Skeletal muscle satellite cell (primary cell): ENCODE results near the gene ALG5. TPM values are rescaled to one million over a fixed set of nuclear protein-coding genes. Genes with fewer than 3 reads are reported as not detected.

Source experiments
- H3K27me3 ChIP-seq: 2 replicates; pipeline ENCODE4 v1.7.0; 2013; ENCODE audit warnings: low read length; ENCODE audit not compliant: control insufficient read depth, insufficient read depth
- H3K36me3 ChIP-seq: 2 replicates; pipeline ENCODE4 v1.7.0; 2013; ENCODE audit warnings: mild to moderate bottlenecking, control low read depth, low read length; ENCODE audit not compliant: insufficient read depth
- H3K4me1 ChIP-seq: 2 replicates; pipeline ENCODE4 v1.7.0; 2013; ENCODE audit warnings: low read length; ENCODE audit not compliant: control insufficient read depth, insufficient read depth
- H3K4me2 ChIP-seq: 2 replicates; pipeline ENCODE4 v1.7.0; 2013; ENCODE audit warnings: mild to moderate bottlenecking, low read length
- H3K4me3 ChIP-seq: 2 replicates; pipeline ENCODE4 v1.7.0; 2013; ENCODE audit warnings: low read length
- H3K9ac ChIP-seq: 2 replicates; pipeline ENCODE4 v1.7.0; 2013; ENCODE audit warnings: mild to moderate bottlenecking, low read depth, low read length, moderate library complexity
- H3K9me3 ChIP-seq: replicated peaks from 2 replicates; pipeline ENCODE4 v1.7.0; 2013; ENCODE audit warnings: mild to moderate bottlenecking, control low read depth, low read length
- total RNA-seq: library from RNA; depleted of rRNA; stranded (reverse); fragments of >200 nt; gene quantifications from 2 replicates; pipeline ENCODE4 v1.2.3, GENCODE V29; 2012; rRNA removed

Gene ALG5
- total RNA-seq = 42.1 and 49.6 TPM in 2 replicates

GRCh38 chr13:36999054-36999714, at the start of gene ALG5:
Gene ALG5, minus strand, starts transcription at chr13:36999340. Its CDS starts 40 bp downstream, at chr13:36999300.
- no peaks in the 10 kb centered on the region for H3K9me3 ChIP-seq
- H3K4me1 ChIP-seq = peaks cover 25% of the 10 kb centered on the region
- H3K4me3 ChIP-seq = peak within 1 kb of the TSS; percentile 83
- peak within 1 kb of the TSS; percentile 95 for H3K9ac ChIP-seq
- H3K4me2 ChIP-seq = peak within 1 kb of the TSS; percentile 95
- H3K36me3 ChIP-seq = peaks cover 24% of the 10 kb centered on the region
- H3K27me3 ChIP-seq = no peaks in the 10 kb centered on the region

DNA sequence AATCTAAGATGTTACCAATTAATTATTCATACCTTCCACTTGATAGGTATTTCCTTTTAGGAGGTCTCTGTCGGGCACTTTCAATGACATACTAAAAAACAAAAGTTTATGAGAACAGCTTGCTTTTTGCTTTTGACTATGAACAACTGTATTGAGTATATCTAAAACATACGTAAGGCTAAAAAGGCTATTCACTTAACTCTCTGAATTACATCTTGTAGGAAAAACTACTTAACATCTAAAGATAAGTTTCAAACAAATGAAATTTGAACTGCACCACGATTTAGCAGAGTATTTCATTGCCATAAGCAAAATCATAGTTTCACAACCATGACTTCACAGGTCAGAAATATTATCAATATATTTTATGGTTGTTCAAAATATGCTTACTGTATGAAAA, 48.7 kb upstream of the ALG5 start:
- Histone ChIP-seq H3K9ac (no peak overlapping the region), H3K4me1 (no peaks in the 10 kb centered on the region), H3K4me3 (no peak overlapping the region), H3K9me3 (no peaks in the 10 kb centered on the region), H3K27me3 (no peaks in the 10 kb centered on the region), H3K36me3 (peaks cover 23% of the 10 kb centered on the region), H3K4me2 (no peak overlapping the region)

DNA sequence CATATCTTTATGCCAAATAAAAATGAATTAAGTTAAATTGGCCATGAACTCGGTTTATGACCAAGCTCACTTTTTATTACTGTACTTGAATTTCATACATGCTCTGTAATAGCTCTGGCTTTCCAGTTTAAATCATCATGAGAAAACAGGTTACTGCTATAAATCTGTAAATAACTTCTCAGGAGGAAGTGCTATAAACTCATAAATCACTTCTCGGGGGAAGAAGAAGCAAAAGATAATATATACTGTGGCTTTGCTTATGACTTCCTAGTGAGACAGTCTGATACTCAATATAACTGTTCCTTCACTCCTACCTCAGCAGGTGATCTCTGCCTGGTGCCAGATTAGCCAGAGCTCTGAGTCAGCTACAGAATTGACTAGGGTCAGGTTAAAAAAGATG, 47.9 kb upstream of the ALG5 start:
- Histone ChIP-seq H3K4me1 (no peaks in the 10 kb centered on the region), H3K36me3 (peaks cover 31% of the 10 kb centered on the region), H3K9ac (no peak overlapping the region), H3K4me3 (no peak overlapping the region), H3K9me3 (no peaks in the 10 kb centered on the region), H3K4me2 (no peak overlapping the region), H3K27me3 (no peaks in the 10 kb centered on the region)

DNA sequence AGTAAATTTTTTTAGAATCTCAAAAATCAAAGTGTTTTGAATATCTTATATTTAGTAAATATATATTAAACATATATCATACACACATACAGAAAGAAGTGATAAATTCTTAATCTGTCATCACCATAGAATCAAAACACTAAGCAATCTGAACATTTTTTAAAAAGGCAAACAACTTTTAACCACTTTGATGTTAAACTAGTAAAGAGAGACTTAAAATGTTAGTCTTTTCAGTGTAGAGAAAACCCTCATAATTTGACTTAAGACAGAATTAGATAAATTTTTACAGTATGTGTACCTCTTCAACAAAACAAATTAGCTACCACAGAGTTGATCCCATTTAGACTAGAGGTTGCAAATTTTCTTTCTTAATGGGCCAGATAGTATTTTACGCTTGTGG, 46.9 kb upstream of the ALG5 start:
- no peaks in the 10 kb centered on the region for H3K9me3 ChIP-seq
- H3K4me1 ChIP-seq = no peaks in the 10 kb centered on the region
- no peak overlapping the region for H3K9ac ChIP-seq
- H3K27me3 ChIP-seq = no peaks in the 10 kb centered on the region
- no peak overlapping the region for H3K4me3 ChIP-seq
- H3K4me2 ChIP-seq = no peak overlapping the region
- peaks cover 38% of the 10 kb centered on the region for H3K36me3 ChIP-seq

DNA sequence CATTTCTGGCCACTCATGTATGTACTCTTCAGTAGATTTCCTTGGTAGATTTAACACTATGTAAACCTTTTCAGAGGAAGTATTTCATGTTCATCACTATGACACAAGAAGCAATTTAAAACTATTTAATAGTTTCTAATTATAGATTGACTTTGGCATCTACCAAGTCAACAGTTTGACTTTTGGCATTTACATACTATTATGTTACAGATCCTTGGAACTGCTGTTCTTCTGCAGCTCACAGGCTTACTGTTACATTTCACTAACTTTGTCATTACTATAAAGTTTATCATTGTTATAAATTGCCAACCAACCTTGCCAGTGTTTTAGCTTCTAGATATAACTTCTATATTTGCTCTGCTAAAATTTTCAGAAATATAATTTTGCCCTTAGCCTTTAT, 41.6 kb upstream of the ALG5 start:
- Histone ChIP-seq H3K9me3 (no peaks in the 10 kb centered on the region), H3K36me3 (peaks cover 62% of the 10 kb centered on the region), H3K9ac (no peak overlapping the region), H3K27me3 (no peaks in the 10 kb centered on the region), H3K4me1 (no peaks in the 10 kb centered on the region), H3K4me3 (no peak overlapping the region), H3K4me2 (no peak overlapping the region)

DNA sequence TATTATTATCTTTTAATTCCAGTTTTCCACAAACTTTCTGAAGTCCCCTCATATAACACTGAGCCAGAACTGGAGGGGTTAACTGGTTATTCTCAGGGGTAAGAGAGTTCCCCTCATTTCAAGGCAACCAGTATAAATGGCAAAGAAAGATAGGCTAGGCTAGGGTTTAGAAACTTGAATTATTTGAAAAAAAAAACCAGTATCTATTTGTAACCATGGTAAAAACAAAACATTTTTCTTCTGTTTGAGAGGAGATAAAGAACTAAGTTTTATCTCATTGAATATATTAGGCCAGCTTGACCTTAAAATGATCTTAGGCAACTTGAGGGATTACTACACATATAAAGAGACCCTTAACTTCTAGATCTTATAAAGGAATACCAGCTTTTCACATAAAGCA, 40.8 kb upstream of the ALG5 start:
- Histone ChIP-seq H3K9ac (no peak overlapping the region), H3K27me3 (no peaks in the 10 kb centered on the region), H3K36me3 (peaks cover 69% of the 10 kb centered on the region), H3K4me2 (no peak overlapping the region), H3K4me3 (no peak overlapping the region), H3K9me3 (no peaks in the 10 kb centered on the region), H3K4me1 (no peaks in the 10 kb centered on the region)

DNA sequence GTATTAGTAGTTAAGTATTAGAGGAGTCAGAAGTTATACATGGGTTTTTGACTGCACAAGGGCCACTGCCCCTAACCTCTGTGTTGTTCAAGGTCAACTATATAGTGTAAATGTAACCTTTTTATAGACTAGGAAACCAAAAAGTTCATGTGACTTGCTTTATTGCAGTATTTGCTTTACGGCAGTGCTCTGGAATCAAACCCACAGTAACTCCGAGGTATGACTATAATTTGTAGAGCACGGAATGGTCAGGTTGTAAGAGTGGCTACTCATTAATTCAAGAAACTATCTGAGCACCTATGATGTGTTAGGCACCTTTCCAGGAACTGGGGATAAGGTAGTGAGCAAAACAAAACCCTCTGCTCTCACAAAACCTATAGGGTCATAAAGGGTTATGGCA, 38.1 kb upstream of the ALG5 start:
- Histone ChIP-seq H3K4me1 (no peaks in the 10 kb centered on the region), H3K4me2 (no peak overlapping the region), H3K9ac (no peak overlapping the region), H3K27me3 (no peaks in the 10 kb centered on the region), H3K36me3 (peaks cover 83% of the 10 kb centered on the region), H3K9me3 (no peaks in the 10 kb centered on the region), H3K4me3 (no peak overlapping the region)

GRCh38 chr13:37029617-37030016, 30.5 kb upstream of the ALG5 start:
- peaks cover 71% of the 10 kb centered on the region for H3K36me3 ChIP-seq
- H3K4me3 ChIP-seq = no peak overlapping the region
- no peaks in the 10 kb centered on the region for H3K9me3 ChIP-seq
- H3K4me2 ChIP-seq = no peak overlapping the region
- no peak overlapping the region for H3K9ac ChIP-seq
- H3K4me1 ChIP-seq = no peaks in the 10 kb centered on the region
- no peaks in the 10 kb centered on the region for H3K27me3 ChIP-seq

GRCh38 chr13:37027639-37028038, 28.5 kb upstream of the ALG5 start:
- Histone ChIP-seq H3K27me3 (no peaks in the 10 kb centered on the region), H3K4me1 (peaks cover 3% of the 10 kb centered on the region), H3K4me2 (no peak overlapping the region), H3K9me3 (no peaks in the 10 kb centered on the region), H3K9ac (no peak overlapping the region), H3K36me3 (peaks cover 67% of the 10 kb centered on the region), H3K4me3 (no peak overlapping the region)

DNA sequence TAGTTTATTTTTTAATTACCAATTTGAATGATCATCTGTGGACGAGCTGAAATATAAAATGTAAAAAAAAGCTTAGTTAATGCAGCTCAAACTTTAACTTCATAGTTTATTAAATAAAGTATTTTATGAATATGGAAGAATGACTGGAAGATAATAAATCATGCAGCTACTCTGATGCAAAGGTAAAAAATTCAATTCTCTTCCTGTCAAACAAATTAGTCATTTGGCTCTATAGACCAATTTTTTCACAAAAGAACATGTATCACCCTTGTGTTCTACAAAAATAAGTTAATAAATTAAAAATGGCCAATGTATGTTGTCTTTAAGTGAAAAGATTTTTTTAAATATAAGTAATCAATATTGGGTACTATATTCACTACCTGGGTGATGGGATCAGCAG, 27.6 kb upstream of the ALG5 start:
- Histone ChIP-seq H3K4me2 (no peak overlapping the region), H3K27me3 (no peaks in the 10 kb centered on the region), H3K4me3 (no peak overlapping the region), H3K36me3 (peaks cover 67% of the 10 kb centered on the region), H3K9ac (no peak overlapping the region), H3K4me1 (peaks cover 3% of the 10 kb centered on the region), H3K9me3 (no peaks in the 10 kb centered on the region)

DNA sequence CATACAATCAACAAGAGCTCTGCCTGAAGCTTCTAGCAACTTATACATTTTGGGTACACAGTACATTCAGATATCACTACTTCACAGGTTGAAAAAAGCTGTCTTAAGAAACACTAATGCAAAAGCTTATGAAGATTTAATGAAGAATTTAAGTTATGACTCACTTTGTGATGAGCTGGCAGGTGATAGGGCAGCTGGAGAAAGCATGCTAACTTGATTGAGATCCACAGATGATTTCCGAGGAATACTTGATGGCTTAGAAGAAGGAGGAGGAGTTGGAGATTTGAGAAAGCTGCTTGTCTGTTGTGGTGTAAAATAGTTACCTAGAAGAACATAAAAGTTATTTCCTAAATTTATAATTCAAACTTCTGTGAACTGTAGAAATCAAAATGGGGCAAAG, 24.7 kb upstream of the ALG5 start:
- Histone ChIP-seq H3K4me1 (peaks cover 3% of the 10 kb centered on the region), H3K4me3 (no peak overlapping the region), H3K36me3 (peaks cover 72% of the 10 kb centered on the region), H3K27me3 (no peaks in the 10 kb centered on the region), H3K9me3 (no peaks in the 10 kb centered on the region), H3K9ac (no peak overlapping the region), H3K4me2 (no peak overlapping the region)

GRCh38 chr13:37014609-37015008, 15.5 kb upstream of the ALG5 start:
- Histone ChIP-seq H3K9me3 (no peaks in the 10 kb centered on the region), H3K4me2 (no peak overlapping the region), H3K4me3 (no peak overlapping the region), H3K27me3 (no peaks in the 10 kb centered on the region), H3K36me3 (peaks cover 66% of the 10 kb centered on the region), H3K9ac (no peak overlapping the region), H3K4me1 (no peaks in the 10 kb centered on the region)
